Stimulated activated CD4-positive, alpha-beta T cell treated with anti-CD3 and anti-CD28 coated beads, Interleukin-2, amount 100 ng/mL, for 24 hours (primary cell): Measurements from ENCODE around the gene CMTM2.
"Not testable (repeated sequence)": the region's sequence is repeated elsewhere in the genome, so short reads cannot be mapped to it uniquely, and the experiment has no call there.

ENCODE experiments used
- DNase-seq, 2 donors: peaks; one replicate each; pipeline ENCODE4 v3.0.0-alpha.2; 2020

Gene CMTM2

GRCh38 chr16:66553223-66553622, 26.0 kb upstream of the CMTM2 start:
- DNase-seq = no peak

DNA sequence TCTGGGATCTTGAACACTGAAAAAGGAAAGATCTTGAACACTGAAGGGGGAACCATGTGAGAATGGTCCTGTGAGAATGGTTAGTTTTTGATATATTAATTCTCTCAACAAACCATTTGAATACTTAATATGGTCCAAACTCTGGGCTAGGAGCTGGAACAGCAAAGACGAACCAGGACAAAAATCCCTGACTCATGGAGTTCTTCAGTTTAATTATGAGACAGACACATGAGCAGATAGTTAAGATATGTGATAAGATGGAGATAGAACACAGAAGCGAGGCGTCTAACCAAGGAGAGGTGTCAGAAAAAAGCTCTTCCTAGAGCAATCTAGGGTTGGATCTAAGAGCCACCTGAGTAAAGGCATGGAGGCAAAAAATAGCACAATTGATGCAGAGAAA, 25.2 kb upstream of the CMTM2 start:
- no peak for DNase-seq

DNA sequence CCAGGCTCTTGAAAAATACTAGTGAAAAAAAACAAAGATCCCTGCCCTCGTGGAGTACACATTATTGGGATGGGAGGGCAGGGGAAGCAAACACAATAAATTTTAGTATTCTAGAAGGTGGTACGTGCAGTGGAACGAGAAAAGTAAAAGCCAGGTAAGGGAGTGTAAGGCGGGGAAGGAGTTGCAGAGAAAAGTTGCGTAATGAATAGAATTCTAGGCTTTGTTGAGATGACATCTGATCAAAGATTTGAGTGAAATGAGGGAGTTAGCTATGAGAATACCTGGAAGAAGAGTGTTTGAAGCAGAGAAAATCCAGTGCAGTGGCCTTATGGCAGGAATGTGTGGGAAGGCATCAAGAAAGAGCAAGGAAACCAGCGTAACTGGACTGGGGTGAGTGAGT, 24.8 kb upstream of the CMTM2 start:
- no peak for DNase-seq

DNA sequence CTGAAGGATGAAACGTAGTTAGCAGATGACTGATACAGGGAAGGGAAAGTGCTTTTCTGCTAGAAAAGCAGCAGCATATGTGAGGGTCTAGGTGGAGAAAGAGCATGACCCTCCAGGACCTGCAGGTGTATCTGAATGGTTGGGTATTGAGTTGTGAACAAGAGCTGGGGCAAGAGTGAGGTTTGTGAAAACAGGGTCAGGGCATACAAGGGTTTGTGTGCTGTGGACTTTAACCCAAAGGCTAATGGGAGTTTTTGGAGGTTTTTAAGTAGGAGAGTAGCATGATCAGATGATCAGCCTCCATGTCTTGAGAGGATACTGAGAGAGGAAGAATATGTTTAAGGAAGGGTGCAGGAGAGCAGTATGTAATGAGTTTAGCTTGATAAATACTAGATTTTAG, 19.2 kb upstream of the CMTM2 start:
- no peak for DNase-seq

DNA sequence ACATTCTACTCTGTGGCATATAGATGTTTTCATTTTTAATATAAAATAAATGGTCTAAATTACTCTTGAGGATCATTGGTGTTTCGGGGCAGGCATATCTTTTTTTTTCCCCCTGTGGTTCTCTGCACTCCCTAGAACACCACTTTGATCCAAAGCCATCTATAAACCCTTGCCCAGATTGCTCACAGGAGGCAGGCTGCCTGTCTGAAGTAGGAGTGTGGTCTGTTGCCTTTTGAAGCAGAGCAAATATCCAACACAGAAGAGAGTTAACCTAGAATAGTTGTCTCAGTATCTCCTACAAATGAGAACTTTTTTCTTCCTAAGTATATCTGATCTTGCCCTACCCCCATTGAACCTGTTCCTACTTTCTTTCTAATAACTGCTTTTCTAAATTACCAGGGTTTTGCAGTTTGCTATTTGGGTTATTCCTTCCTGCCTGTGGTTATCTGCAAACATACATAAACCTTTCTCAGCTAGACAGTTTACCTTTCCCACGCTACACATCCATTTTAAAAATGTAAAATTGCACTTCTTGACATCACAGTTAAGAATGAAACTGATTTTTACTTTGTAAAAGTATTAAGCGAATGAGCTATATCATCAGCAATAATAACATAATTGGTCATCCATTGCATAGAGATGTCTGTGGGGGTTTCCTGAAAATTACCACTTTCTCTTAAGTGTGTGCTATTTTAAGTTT, 17.7 kb upstream of the CMTM2 start:
- no peak for DNase-seq

DNA sequence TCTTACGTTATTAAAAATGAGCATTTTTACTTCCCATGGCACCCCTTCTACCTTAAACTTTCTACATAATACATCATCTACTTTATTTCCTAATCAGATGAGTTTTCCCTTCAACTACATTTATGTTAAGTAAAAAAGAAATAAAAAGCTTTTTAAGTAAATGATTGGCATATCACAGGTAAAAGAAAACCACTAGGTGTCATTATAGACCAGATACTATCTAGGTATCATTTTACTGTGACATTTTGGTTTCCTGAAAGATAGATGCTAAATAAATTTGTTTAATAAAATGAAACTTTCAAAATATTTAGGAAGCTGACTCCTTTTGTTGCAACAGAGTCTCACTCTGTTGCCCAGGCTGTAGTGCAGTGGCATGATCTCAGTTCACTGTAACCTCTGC, 16.9 kb upstream of the CMTM2 start:
- DNase-seq = no peak

DNA sequence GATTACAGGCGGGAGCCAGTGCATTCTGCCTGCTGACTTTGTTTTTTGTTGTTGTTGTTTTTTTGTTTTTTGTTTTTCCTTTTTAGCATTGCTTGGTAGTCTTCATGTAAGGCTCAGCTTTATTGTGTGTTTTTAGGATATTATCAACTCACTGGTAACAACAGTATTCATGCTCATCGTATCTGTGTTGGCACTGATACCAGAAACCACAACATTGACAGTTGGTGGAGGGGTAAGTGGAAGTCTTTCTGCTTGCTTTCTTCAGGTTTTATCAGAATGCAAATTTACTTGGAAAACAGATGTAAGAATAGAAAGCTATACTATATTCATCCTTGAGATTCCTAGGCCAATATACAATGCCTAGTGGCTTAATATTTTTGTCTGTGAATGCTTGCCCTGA, 16.3 kb upstream of the CMTM2 start:
- no peak for DNase-seq

- no peak for DNase-seq
These were observed 15.5 kb upstream of the CMTM2 start for GRCh38 chr16:66563574-66564334.

DNA sequence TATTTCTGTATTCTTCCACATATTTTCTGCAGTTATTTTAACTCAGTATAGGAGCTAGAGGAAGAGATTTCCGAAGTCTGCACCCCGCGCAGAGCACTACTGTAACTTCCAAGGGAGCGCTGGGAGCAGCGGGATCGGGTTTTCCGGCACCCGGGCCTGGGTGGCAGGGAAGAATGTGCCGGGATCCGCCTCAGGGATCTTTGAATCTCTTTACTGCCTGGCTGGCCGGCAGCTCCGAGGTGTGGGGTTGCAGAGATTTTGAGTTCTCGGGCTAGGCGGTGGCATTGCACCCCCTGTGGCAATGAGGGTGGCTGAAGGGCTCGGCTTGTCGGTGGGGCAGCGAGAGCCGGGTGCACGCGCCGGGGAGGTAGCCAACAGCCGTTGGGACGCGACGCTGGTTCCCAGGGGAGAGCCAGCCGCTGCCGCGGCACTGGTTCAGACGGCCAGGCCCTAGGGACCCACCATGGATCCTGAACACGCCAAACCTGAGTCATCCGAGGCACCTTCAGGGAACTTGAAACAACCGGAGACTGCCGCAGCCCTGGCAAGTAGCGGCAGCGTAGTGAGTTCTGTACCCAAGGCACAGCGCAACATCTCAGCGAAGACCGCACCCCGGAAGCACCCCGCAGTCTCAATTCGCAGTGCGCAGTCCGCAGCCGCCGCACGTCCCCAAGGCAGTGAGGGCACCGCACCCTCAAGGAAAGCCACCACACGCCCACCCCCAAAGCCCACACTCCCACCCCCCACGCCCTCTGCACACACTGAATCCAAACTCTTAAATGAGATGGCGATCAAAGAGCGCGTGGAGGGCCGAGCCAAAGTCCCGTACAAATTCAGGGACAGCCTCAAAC, 13.0 kb upstream of the CMTM2 start, which contains the start of gene CMTM1:
TSS of gene CMTM1 (plus strand) at position 389 of the 851 bp plus-strand sequence. CDS start at position 464, 75 bp downstream.
- DNase-seq = no peak

- not testable (repeated sequence) for DNase-seq
These were observed 12.0 kb upstream of the CMTM2 start for GRCh38 chr16:66567270-66567669.

GRCh38 chr16:66568355-66568754, 10.9 kb upstream of the CMTM2 start:
- DNase-seq = no peak

DNA sequence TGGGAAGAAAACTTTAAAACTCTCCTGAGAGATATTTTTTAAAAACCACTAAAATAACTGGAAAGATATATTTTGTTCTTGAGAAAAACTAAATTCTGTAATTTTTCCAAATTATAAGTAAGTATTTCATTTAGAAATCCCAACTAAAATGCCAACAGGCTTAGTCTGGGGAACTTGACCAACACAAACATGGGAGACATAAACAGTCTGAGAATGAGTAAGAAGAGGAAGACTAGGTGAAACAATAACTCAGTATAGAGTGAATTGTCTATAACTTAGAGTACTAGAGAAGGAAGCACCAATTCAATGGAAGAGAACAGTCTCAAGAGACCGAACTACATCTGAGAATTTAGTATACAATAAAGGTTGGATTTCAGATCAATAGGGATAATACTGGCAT, 10.1 kb upstream of the CMTM2 start:
- no peak for DNase-seq

DNA sequence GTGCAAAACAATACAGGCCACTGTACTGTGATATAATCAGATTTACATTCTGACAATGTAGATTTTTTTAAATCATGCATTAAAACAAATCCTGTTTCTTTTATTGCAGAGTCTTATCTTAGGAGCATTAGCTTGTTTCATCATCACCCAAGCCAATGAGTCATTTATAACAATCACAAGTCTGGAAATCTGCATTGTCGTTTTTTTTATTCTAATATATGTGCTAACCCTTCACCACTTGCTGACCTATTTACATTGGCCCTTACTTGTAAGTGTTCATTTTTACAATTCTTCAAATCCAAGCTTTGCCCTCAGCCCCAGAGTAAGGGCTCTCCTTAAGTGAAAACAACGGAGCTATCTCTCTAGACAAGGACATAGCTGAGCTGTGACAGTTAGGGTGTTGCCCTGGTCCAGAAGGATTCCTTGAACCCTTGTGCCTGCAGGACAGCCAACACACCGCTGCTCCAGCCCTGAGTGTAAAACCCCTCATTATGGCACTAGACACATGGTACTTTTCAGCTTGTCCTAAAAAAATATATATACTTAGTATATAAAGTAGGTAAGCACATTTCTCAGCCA, 9.3 kb upstream of the CMTM2 start:
- no peak for DNase-seq

GRCh38 chr16:66572356-66572755, 6.9 kb upstream of the CMTM2 start:
- no peak for DNase-seq

GRCh38 chr16:66574081-66574480, 5.2 kb upstream of the CMTM2 start:
- DNase-seq = no peak

DNA sequence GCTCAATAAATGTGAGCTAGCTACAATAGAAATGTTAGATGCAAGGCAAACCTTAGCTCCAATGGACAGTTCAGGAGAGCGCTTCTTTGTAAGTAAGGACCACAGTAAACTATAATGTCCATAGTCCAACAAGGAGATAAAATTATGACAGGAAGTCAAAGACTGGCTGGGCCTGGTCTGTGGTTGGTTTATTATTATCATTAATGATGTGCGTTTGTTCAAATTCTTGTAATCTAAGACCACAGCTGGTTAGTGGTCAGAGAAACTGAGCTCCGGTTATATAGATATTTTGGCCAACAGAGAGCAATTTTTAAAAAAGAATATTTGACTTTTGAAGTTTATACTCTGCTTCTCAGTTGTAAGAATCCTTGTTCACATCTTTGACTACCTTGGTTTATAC, 4.7 kb upstream of the CMTM2 start:
- DNase-seq = no peak

DNA sequence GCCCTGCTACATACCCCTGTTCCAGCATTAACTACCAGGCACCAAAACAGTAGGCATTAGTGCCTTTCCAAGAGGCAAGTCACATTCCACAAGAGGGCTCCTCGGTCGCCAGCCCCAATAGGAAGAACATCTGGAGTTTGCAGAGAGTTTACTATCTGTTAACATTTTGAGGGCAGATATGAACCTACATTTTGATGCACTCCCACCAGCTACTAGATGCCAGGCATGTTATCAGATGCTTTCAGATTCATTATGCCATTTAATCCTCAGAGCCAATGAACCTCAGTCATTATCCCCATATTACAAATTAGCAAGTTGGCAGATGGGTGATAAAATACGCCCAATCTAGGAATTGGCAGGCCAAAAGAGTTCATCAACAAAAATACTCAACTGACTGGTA, 4.2 kb upstream of the CMTM2 start:
- DNase-seq = no peak

GRCh38 chr16:66576296-66576695, 3.0 kb upstream of the CMTM2 start:
- no peak for DNase-seq

- DNase-seq = no peak
These were observed 1.4 kb downstream of the CMTM2 start for GRCh38 chr16:66580605-66581209.

- no peak for DNase-seq
These were observed 2.1 kb downstream of the CMTM2 start for GRCh38 chr16:66581246-66581952.

DNA sequence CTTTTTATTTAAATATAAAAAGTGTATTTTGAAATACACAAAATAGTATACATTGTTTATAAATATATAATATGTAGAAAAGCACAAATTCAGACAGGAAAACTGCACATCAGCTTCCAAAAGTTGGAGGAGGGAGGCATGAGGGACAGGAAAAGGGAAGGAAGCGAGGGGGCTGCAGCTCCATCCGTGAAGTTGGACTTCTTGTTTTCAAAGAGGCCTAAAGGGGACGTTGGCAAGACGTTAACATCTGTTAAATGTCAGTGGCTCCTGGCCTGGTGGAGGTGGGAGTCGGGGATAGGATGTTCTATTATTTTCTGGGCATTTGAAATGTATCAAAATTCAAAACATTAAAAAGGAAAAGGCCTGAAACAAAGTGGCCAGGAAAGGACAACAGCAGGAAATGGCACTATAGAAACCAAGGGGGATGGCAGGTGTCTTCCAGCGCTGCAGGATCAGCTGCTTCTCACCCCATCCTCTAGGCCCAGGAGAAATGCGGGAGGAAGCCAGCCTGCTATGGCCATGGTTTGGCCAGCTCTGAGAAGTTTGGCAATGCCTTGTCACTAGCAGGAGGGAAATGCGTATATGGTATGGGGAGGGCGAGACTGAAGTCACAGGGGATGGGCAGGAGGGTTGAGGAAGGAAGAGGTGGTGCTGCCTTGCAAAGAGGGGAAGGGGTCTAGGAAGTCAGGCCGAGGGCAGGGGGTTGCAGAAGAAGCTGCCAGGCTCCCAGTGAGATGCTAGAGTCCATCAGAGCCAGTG, 6.4 kb downstream of the CMTM2 start:
- DNase-seq = no peak
